Activated CD4-positive, alpha-beta T cell treated with anti-CD3 and anti-CD28 coated beads, Interleukin-2, amount 50 U/mL, for 24 hours (primary cell): Measurements from ENCODE around the gene LRTM1.

Experiments used
- DNase-seq, 2 donors: peaks; one replicate each; pipeline ENCODE4 v3.0.0-alpha.2; 2020; ENCODE audit warnings: low read depth in 1 of 2, low spot score in 1 of 2

LRTM1 gene

DNA sequence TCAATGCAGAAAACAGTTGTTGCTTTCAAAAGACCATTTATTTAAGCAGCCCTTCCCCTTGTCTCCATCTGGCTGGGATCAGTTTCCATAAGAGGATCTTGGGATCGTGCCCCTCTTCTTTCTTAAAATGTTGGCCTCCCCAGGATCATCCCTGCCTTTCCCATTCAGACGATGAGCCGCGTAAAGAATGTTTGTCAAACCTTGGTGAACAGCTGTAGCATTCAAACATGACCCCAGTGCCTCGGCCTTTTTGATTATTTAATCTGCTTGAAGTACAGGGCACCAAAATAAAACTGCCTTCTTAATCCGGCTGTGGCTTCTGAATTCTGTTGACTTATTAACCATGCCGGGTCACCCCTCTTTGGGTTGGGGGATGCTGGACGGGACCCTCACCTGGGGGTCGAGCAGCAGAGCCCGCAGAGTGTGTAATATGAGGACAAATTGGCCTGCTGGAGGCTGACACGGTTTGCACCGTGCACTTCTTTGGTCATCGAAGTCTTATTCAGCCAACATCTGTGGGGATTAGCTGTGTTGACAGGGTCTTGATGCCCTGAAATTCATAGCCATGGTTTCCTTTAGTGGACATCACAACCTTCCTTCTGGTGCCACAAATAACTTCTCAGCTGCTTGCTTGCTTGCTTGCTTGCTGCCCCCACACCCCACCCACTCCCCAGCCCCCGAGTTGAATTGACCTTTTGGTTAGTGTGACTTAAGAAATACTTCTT lies at the start of gene LRTM1:
LRTM1 (minus strand) TSS at position 14 of the 725 bp plus-strand sequence. CDS start 148 bp downstream, outside the sequence.
- no peak for DNase-seq

DNA sequence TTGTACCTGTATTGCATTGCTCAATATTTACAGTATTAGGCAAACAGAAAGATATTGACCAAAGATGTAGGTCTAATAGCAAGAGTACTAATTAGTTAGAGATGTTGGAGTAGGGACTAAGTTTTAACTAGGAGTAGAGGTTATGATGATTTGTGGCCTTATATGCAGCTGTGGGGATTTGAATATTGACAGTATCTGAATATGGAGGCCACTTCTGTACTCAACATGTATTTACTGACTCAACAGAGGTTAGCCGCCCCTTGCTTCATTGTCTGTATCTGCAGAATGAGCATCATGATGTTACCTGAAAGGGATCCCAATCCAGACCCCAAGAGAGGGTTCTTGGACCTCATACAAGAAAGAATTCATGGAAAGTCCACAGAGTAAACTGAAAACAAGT lies 49.6 kb upstream of the LRTM1 start:
- no peak for DNase-seq

- no peak for DNase-seq
Observed at GRCh38 chr3:54970895-54971294, 43.0 kb upstream of the LRTM1 start.

DNA sequence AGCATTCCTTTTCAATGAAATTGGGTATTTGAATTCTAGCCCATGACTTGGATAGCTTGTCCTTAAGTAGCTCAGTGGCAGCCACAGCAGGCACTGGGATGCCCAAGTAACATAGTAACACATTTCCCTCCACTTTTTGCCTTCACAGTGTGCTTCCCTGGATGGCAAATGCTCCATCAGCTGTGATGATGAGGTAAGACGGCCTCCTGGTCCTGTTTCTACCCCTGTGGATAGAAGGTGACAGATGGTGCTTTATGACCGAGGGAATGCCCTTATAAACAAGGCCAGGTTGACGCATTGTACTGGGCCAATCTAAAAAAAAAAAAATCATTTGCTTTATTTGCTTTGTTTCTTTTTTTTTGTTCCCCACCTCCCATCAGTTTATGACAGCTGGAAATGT lies 41.8 kb upstream of the LRTM1 start:
- DNase-seq = no peak

- DNase-seq = no peak
Observed at GRCh38 chr3:54968546-54969172, 40.8 kb upstream of the LRTM1 start.

DNA sequence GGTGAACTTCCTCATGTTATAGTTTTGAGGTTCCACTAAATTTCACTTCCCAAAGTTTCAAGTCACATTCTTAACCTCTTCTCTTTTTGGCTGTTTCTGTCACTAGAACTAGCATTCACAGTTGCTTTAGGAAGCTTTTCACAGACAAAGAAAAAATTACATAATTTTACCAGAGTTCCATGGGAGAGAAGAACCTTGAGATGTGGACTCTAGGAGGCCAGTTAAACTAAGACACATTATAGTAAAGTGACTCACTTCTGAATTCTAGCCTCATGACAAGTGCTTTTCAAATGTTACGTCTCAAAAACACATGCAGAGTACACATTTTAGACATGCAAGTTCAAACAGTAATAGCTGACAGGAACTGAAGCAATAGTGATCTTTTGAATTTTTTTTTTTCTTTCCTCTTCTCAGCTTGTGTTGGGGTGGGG lies 39.9 kb upstream of the LRTM1 start:
- no peak for DNase-seq

DNA sequence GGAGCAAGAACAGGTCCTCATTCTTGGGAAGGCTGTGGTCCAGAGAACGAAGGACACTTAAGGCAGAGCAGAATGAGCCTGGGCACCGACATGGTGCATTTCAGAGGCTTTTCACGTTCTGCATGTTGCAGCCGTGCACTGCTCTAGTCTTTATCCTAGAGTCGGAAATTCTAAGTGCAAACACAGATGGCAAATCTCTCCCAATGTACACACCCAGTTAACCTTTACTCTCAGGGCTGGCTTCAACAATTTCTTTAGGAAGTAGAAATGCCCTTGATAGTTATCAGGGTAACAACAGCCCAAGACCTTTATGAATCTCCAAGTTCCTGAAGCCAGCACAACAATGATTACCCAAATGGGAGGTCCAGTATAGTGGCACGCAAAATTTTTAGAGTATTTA lies 39.1 kb upstream of the LRTM1 start:
- no peak for DNase-seq

GRCh38 chr3:54965746-54966145 lies 37.9 kb upstream of the LRTM1 start:
- no peak for DNase-seq

- DNase-seq = no peak
Observed at GRCh38 chr3:54964081-54964480, 36.2 kb upstream of the LRTM1 start.

DNA sequence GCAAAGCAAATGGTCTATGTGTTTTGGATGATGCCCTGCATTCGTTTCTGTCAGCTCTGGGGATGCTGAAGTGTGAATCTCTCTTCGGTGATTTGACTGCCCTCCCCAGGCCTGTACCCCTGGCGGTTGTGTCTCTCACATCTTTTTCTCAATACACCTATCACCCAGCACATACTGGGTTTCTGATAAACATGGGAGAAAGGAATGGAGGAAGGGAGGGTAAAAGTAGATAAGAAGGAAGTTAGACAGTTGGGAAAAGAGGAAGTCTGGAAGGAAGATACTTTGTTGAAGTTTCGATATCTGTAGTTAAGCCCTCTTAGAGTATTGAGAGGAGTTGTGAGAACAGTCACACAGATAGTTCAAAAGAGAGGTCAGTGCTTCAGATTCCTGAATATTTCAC lies 35.8 kb upstream of the LRTM1 start:
- DNase-seq = no peak

DNA sequence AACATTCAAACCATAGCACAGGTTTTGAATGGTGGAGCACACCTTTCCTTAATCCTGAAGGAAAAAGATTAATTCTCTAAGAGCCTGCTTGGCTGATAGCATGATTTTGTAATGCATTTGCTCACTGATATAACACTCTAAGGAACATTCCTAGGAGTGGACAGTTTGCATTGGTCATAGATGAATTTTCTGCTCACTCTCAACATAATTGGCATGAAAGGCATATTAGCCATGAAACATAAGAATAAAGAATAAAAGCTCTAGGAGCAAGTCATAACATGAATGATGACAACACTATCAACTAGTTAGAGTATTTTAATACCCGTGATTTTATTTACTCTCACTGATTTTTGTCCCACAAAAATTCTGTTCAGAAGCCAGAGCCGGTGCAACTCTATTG lies 34.3 kb upstream of the LRTM1 start:
- no peak for DNase-seq

GRCh38 chr3:54960701-54961100 lies 32.8 kb upstream of the LRTM1 start:
- no peak for DNase-seq

GRCh38 chr3:54960082-54960481 lies 32.2 kb upstream of the LRTM1 start:
- DNase-seq = no peak

- no peak for DNase-seq
Observed at GRCh38 chr3:54957711-54958110, 29.9 kb upstream of the LRTM1 start.

DNA sequence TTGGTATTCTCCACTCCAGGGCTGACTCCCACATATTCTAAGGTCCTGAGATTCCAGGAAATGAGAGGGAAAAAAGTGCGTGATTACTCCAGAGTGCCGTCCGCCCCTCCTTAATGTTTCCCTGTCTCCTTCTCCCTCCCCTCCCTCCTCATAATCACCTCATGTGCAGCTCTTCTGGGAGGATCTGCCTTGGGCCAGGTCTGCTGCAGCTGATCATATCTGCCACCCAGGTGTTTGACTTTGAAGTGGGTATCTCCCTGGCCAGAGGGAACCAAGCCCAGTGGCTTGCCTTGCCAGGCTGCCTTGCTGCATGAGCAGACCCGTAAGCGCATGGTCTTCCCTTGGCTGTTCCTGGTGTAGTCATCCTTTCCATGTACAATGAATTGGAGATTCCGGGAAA lies 28.1 kb upstream of the LRTM1 start:
- no peak for DNase-seq

- no peak for DNase-seq
Observed at GRCh38 chr3:54955496-54955895, 27.6 kb upstream of the LRTM1 start.

- no peak for DNase-seq
Observed at GRCh38 chr3:54954521-54954920, 26.7 kb upstream of the LRTM1 start.

GRCh38 chr3:54954022-54954421 lies 26.2 kb upstream of the LRTM1 start:
- DNase-seq = no peak

DNA sequence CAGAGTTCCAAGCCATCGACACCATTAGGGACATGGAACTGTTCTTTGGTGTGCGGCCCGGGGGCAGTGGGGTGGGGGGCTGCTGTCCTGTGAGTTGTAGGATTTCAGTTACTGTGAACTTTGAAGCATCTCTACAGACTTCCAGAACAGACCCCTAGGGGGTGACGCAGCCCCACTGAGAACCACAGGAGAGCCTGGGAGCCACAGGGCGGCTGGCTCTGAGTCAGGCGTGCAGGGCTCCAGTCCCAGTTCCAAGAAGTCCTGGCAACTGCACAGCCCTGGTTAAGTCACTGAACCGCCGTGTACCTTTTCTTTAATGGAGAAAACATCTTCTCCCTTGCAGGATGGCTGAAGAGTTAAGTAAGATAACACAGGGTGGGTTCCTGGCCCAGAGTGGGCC lies 23.5 kb upstream of the LRTM1 start:
- DNase-seq = no peak

GRCh38 chr3:54950391-54951003 lies 22.6 kb upstream of the LRTM1 start:
- no peak for DNase-seq

DNA sequence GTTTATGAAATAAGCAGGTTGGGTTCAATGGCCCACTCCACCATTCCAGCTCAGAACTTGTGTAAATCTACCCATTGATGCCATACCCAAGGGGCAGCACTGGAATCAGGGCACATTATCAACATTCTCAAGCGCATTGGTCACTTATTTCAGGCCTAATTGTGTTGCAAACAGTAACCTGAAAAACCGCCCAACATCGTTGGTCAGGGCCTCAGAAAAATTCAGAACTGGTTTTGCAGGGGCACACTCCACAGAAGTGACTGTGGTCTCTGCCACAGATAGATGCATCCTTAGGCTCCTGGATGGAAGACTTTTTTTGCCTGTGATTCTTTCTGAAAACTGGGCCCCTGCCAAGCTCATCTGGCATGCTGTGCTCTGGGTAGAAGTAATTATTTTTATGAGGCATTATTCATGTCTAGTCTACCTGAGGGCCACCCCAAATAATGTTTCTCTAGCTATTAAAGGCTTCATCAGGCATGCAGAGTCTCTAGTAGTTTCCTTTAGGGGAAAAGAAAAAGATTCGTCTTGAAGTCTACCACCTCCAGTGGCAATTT lies 21.7 kb upstream of the LRTM1 start:
- DNase-seq = no peak

- no peak for DNase-seq
Observed at GRCh38 chr3:54941690-54942362, 14.0 kb upstream of the LRTM1 start.
